Stimulated activated naive CD8-positive, alpha-beta T cell treated with anti-CD3 and anti-CD28 coated beads, Interleukin-15, Interleukin-2, amounts not matched to agents 100 ng/mL and 50 ng/mL, for 24 hours (primary cell): ENCODE measurements around the gene CLIC1.

Experiments used
- H3K27ac Mint-ChIP-seq: one replicate; pipeline ENCODE4 v1.8.0; 2021; ENCODE audit warnings: mild to moderate bottlenecking, mixed read lengths
- H3K27me3 Mint-ChIP-seq: one replicate; pipeline ENCODE4 v1.8.0; 2021; ENCODE audit warnings: mixed read lengths
- H3K36me3 Mint-ChIP-seq: one replicate; pipeline ENCODE4 v1.8.0; 2021; ENCODE audit warnings: low read depth, mixed read lengths
- H3K4me1 Mint-ChIP-seq: one replicate; pipeline ENCODE4 v1.8.0; 2021; ENCODE audit warnings: low read depth, mixed read lengths
- H3K4me3 Mint-ChIP-seq: one replicate; pipeline ENCODE4 v1.8.0; 2021; ENCODE audit warnings: mild to moderate bottlenecking, mixed read lengths
- H3K9me3 Mint-ChIP-seq: one replicate; pipeline ENCODE4 v1.8.0; 2021; ENCODE audit warnings: mixed read lengths

The CLIC1 gene

GRCh38 chr6:31723980-31724691, 12.2 kb downstream of the CLIC1 start:
- peaks cover 44% of the 10 kb centered on the region for H3K4me1 Mint-ChIP-seq
- H3K36me3 Mint-ChIP-seq: peaks cover 18% of the 10 kb centered on the region
- no peak overlapping the region for H3K4me3 Mint-ChIP-seq
- no peaks in the 10 kb centered on the region for H3K9me3 Mint-ChIP-seq
- no peak overlapping the region for H3K27ac Mint-ChIP-seq
- no peaks in the 10 kb centered on the region for H3K27me3 Mint-ChIP-seq

- H3K27me3 Mint-ChIP-seq: no peaks in the 10 kb centered on the region
- peak within 1 kb of the TSS; percentile 24 for H3K27ac Mint-ChIP-seq
- H3K4me1 Mint-ChIP-seq: peaks cover 37% of the 10 kb centered on the region
- H3K9me3 Mint-ChIP-seq: no peaks in the 10 kb centered on the region
- H3K4me3 Mint-ChIP-seq: no peak within 1 kb of the TSS
- H3K36me3 Mint-ChIP-seq: peaks cover 18% of the 10 kb centered on the region
These were observed 12.9 kb downstream of the CLIC1 start, which contains the start of gene MPIG6B for GRCh38 chr6:31723245-31723979. TSS of gene MPIG6B (plus strand) at chr6:31723373. CDS start at chr6:31723384, 11 bp downstream.

DNA sequence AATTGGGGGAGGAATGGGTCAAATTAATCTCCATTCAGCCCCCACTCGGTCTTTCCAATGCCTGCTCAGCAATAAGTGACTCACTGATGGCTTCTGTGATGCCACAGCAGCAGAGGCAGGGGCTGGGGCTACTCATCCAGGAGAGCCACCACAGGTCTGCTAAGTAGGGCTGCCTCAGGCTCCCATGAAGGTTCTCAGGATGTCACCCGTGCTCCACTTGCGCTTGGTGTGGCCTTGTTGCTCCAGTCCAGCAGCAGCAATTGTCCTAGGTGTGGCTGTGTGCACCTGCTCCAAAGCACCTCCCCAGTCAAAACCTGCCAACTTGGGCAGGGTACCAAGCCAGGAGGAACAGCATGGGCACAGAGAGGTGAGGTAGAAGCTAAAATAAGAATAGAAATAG, 14.2 kb downstream of the CLIC1 start:
- Mint-ChIP-seq H3K27ac (no peak overlapping the region), H3K9me3 (no peaks in the 10 kb centered on the region), H3K4me1 (peaks cover 27% of the 10 kb centered on the region), H3K4me3 (no peak overlapping the region), H3K27me3 (no peaks in the 10 kb centered on the region), H3K36me3 (peaks cover 12% of the 10 kb centered on the region)

- Mint-ChIP-seq H3K4me3 (no peak within 1 kb of the TSS), H3K9me3 (no peaks in the 10 kb centered on the region), H3K27ac (no peak within 1 kb of the TSS), H3K36me3 (peaks cover 6% of the 10 kb centered on the region), H3K4me1 (peaks cover 20% of the 10 kb centered on the region), H3K27me3 (no peaks in the 10 kb centered on the region)
These were observed 14.8 kb downstream of the CLIC1 start, which contains the start of gene LY6G6C for GRCh38 chr6:31721351-31722020. TSS of gene LY6G6C (minus strand) at chr6:31721746. CDS start at chr6:31721679, 67 bp downstream.

DNA sequence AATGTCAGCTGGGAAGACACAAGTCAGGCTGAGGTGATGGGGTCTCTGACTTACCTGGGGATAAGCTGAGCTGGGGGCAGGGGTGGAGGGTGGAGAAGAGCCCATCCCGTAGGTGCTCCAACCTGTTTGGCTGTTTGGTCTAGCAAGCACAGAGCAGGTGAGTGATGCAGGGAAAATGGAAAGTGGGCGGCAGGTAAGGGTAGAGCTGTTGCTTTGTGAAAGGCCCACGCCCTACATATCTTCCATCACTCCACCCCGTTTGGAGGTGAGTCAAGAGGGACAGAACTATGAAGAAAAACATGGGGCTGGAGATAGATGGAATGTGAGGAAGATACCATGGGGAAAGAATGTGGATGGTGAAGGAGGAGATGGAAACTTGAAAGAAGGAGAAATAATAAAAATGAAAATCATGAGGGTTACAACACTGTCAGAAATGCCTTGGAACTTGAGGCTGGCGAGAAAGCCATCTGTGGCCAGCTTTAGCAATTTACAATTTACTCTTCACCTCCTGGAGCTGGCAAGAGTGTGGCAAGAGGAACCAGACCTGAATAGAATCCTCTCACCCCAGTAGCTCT, 16.0 kb downstream of the CLIC1 start:
- Mint-ChIP-seq H3K4me1 (peaks cover 10% of the 10 kb centered on the region), H3K27me3 (no peaks in the 10 kb centered on the region), H3K9me3 (no peaks in the 10 kb centered on the region), H3K27ac (no peak overlapping the region), H3K4me3 (no peak overlapping the region), H3K36me3 (no peaks in the 10 kb centered on the region)

GRCh38 chr6:31719001-31719400, 17.3 kb downstream of the CLIC1 start:
- Mint-ChIP-seq H3K36me3 (no peaks in the 10 kb centered on the region), H3K27me3 (no peaks in the 10 kb centered on the region), H3K9me3 (no peaks in the 10 kb centered on the region), H3K4me3 (no peak overlapping the region), H3K4me1 (peaks cover 12% of the 10 kb centered on the region), H3K27ac (no peak overlapping the region)

GRCh38 chr6:31718265-31718664, 18.1 kb downstream of the CLIC1 start:
- Mint-ChIP-seq H3K27me3 (no peaks in the 10 kb centered on the region), H3K4me1 (peaks cover 8% of the 10 kb centered on the region), H3K27ac (no peak overlapping the region), H3K4me3 (no peak overlapping the region), H3K9me3 (no peaks in the 10 kb centered on the region), H3K36me3 (no peaks in the 10 kb centered on the region)

- no peaks in the 10 kb centered on the region for H3K36me3 Mint-ChIP-seq
- peaks cover 7% of the 10 kb centered on the region for H3K4me1 Mint-ChIP-seq
- H3K27ac Mint-ChIP-seq: no peak overlapping the region
- no peaks in the 10 kb centered on the region for H3K27me3 Mint-ChIP-seq
- H3K9me3 Mint-ChIP-seq: no peaks in the 10 kb centered on the region
- H3K4me3 Mint-ChIP-seq: no peak overlapping the region
These were observed 18.7 kb downstream of the CLIC1 start for GRCh38 chr6:31717499-31718222.

DNA sequence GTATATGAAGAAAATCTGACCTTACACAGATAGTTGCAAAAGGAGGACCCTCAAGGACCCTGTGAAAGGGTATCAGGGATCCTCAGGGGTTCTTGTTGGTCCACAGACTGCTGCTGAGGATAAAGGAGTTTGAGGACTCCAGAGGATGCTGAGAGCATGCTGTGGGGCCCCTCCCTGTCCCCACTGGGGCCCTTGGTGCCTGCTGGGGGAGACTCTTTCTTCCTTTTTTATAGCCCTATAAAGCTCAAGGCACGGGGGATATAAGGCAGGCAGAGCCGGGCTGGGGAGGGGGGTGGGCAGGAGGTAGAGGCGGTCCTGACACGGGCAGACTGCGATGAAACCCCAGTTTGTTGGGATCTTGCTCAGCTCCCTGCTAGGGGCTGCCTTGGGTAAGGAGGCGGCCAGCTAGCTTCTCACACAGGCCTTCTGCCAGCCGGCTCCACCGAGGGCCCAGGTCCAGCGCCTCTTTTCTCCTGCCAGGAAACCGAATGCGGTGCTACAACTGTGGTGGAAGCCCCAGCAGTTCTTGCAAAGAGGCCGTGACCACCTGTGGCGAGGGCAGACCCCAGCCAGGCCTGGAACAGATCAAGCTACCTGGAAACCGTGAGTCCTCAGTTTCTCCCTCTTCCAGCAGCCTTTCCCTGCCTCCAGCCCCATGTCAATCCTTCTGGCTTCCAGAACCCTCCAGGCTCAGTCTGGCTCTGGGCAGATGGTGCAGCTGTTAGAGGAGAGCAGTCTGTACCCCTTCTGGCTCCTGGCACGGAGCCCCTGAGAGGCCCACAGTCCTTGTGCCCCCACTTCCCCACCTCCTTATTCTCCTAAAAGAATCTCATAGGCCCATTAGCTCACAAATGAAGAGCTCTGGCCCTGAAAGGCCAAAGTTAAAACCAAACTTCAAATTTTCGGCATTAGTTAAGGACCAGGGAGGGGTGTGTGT, 21.0 kb downstream of the CLIC1 start, which contains the start of gene LY6G6D:
Gene LY6G6D (plus strand): TSS at position 327 of the 937 bp plus-strand sequence. CDS start 8 bp downstream, at position 335.
- H3K27ac Mint-ChIP-seq: no peak within 1 kb of the TSS

DNA sequence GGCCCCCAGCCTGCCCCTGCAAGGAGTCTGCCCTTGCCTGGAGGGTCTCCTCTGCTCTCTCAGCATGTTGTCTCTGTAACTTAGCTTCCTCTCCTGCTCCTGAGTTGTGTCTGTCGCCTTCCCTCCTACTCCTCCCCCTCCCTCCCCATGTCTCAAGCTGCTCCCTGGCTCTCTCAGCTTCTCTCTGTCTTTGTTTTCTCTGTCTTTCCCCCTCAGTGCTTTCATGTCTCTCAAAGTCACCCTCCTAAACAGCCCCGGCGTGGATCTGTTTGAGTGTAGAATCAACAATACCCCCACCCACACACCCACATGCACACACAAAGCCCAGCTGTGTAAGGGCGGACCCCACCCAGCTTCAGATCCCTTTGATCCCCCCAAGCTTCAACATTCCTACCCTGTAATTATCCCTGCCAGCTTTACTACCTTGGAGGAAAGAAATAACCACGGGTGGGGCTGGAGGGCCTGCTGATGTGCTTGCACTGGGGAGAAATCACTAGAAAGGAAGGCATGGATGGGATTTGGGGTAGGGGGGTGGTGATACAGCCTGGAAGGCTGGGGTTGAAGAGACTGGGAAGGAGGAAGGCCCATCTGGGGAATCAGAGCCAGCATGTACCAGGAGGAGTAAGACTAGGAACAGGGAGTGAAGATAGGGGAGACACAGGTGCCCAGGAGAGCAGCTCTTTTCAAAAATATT, 22.2 kb downstream of the CLIC1 start:
- no peak overlapping the region for H3K27ac Mint-ChIP-seq
- H3K4me3 Mint-ChIP-seq: no peak overlapping the region
- H3K4me1 Mint-ChIP-seq: peaks cover 14% of the 10 kb centered on the region
- no peaks in the 10 kb centered on the region for H3K9me3 Mint-ChIP-seq
- no peaks in the 10 kb centered on the region for H3K27me3 Mint-ChIP-seq
- no peaks in the 10 kb centered on the region for H3K36me3 Mint-ChIP-seq

More for the DNA sequence above, 21.0 kb downstream of the CLIC1 start, which contains the start of gene LY6G6D:
- Mint-ChIP-seq H3K4me1 (peaks cover 14% of the 10 kb centered on the region), H3K36me3 (no peaks in the 10 kb centered on the region), H3K27me3 (no peaks in the 10 kb centered on the region), H3K9me3 (no peaks in the 10 kb centered on the region), H3K4me3 (no peak within 1 kb of the TSS)

- H3K9me3 Mint-ChIP-seq: no peaks in the 10 kb centered on the region
- no peak overlapping the region for H3K4me3 Mint-ChIP-seq
- H3K27me3 Mint-ChIP-seq: no peaks in the 10 kb centered on the region
- no peak overlapping the region for H3K27ac Mint-ChIP-seq
- H3K4me1 Mint-ChIP-seq: peaks cover 14% of the 10 kb centered on the region
- no peaks in the 10 kb centered on the region for H3K36me3 Mint-ChIP-seq
These were observed 22.9 kb downstream of the CLIC1 start for GRCh38 chr6:31713465-31713864.

DNA sequence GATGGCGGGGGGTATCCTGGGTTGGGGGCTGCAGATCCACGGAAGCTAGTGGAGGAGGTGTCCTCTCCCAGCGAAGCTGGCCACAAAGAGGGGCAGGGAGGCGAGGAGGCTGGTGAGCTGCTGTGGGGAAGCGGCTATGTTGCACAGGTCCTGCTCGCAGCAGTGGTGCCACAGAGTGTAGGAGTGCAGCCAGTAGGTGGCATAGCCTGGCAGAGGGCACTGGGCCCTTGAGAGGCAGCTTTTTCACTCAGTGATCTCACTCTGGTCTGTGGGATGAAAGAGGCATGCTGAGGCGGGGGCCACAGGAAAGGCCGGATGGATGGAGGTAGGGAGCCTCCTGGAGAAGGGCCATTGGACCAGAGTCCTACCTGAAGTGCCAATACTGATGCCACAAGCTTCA, 24.0 kb downstream of the CLIC1 start:
- Mint-ChIP-seq H3K27me3 (no peaks in the 10 kb centered on the region), H3K4me1 (peaks cover 14% of the 10 kb centered on the region), H3K4me3 (no peak overlapping the region), H3K9me3 (no peaks in the 10 kb centered on the region), H3K36me3 (no peaks in the 10 kb centered on the region), H3K27ac (no peak overlapping the region)

DNA sequence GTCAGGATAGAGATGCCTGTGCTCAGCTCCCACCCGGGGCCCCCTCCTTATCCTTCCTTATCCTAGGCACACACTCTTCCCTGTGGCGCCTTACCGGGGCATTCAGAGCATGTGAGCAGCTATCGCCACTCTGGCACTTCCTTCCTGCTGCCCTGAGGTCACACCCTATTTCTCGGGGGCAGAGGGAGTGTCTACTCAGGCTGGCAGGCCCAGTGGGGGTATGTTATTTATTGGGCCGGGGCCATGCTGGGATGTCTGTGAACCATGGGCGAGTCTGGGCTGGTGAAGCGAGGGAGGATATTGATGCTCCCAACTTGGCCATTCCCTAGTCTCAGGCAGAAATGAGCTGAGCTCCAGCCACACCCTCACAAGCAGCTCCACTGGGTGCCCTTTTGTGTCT, 25.1 kb downstream of the CLIC1 start:
- H3K4me3 Mint-ChIP-seq: no peak overlapping the region
- no peak overlapping the region for H3K27ac Mint-ChIP-seq
- peaks cover 14% of the 10 kb centered on the region for H3K4me1 Mint-ChIP-seq
- H3K27me3 Mint-ChIP-seq: no peaks in the 10 kb centered on the region
- no peaks in the 10 kb centered on the region for H3K36me3 Mint-ChIP-seq
- no peaks in the 10 kb centered on the region for H3K9me3 Mint-ChIP-seq
